Measurements from ENCODE around the gene TNIP2. TPM values are rescaled to one million over a fixed set of nuclear protein-coding genes. Genes with fewer than 3 reads are reported as not detected.

The TNIP2 gene
- total RNA-seq, 2 donors from 2014 or later = 80.9 to 89.3 TPM

DNA sequence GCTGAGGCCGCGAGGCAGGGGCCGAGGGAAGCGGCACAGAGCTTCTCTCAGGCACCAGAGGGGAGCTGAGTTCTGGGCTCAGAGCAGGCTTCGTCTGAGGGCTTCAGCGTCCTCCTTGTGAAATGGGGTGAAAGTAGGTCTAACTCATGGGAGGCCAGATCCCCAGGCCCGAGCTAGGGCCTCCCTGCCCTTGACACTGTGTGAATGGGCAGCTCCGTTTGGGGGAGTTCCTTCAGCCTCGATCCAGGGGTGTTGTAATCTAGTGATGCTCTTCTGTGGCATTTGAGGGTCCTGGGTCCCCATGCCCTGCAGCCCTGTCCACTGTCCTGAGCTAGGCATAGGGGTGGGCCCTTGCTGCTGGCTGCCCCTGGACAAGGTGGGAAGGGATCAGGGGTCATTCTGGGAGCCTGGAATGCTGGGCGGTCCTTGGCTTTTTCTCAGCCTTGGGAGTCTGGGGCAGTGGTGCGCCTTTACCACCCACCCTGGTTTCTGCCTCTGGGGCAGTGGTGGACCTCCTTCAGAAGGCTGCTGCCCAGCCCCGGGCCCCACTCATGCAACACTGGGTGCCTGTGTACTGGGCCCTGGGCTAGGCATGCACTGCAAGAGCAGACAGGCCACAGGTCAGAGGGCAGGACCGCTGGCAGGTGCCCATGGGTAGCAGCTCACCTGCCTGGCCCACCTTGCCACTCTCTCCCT, 40.9 kb upstream of the TNIP2 start:
- DNase-seq (ENCODE audit: low spot score) (no peak), ATAC-seq (no peak)
- no peak overlapping the region for H3K4me3 Mint-ChIP-seq
- no peaks in the 10 kb centered on the region for H3K9me3 Mint-ChIP-seq
- no peak overlapping the region for H3K27ac Mint-ChIP-seq
- H3K27me3 Mint-ChIP-seq = no peaks in the 10 kb centered on the region
- H3K36me3 Mint-ChIP-seq = no peaks in the 10 kb centered on the region
- peaks cover 13 to 30% of the 10 kb centered on the region in 2 donors for H3K4me1 Mint-ChIP-seq (ENCODE audit: low read depth in 2 of 2)

GRCh38 chr4:2795893-2796848, 40.0 kb upstream of the TNIP2 start:
- Mint-ChIP-seq H3K36me3 (no peaks in the 10 kb centered on the region), H3K4me1 (ENCODE audit: low read depth in 2 of 2) (peaks cover 13 to 32% of the 10 kb centered on the region in 2 donors), H3K4me3 (no peak overlapping the region), H3K27ac (no peak overlapping the region), H3K9me3 (no peaks in the 10 kb centered on the region), H3K27me3 (no peaks in the 10 kb centered on the region)
- ATAC-seq (no peak), DNase-seq (ENCODE audit: low spot score) (no peak)

GRCh38 chr4:2795300-2795892, 39.3 kb upstream of the TNIP2 start:
- Mint-ChIP-seq H3K9me3 (no peaks in the 10 kb centered on the region), H3K36me3 (no peaks in the 10 kb centered on the region), H3K4me1 (ENCODE audit: low read depth in 2 of 2) (peaks cover 13 to 32% of the 10 kb centered on the region in 2 donors), H3K27me3 (no peaks in the 10 kb centered on the region), H3K4me3 (no peak overlapping the region), H3K27ac (peak overlapping the region in 1 of 2 donors; percentile 56)
- ATAC-seq (no peak), DNase-seq (ENCODE audit: low spot score) (no peak)

DNA sequence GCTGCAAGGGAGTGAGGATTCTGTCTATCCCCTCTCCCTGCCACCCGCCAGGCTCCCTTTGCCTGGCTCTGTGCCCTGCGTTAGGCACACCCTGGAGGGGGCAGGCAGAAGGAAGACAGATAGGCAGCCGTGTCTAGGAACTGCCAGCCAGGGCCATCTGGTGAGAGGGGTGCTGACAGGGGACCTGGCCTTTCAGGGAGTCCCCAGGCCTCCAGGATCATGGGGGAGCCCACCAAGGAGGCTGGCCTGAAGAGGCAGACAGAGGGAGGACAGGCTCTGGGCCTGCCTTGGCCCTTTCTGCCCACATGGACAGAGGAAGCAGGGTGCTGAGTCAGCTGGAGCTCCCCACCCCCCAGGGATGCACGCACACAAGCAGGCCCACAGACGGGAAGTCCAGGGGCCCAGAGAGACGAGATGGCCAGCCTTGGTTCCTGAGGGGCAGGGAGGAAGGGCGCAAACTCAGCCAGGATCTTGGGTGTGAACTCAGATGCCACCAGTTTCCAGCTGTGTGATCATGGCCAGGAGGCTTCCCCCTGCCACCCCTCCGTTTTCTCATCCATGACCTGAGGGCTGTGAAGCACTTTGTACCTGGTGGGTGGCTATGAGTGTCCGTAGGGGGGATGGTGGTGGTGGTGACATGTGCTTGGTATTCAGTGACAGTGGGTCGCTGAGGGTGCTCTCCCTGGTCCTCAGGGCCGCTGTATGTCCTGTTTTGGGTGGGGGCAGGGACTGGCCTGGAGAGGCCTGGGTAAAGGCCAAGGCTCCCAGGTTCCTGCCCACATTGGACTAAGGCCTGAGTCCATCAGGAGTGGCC, 38.6 kb upstream of the TNIP2 start:
- no peak for ATAC-seq
- Mint-ChIP-seq H3K9me3 (no peaks in the 10 kb centered on the region), H3K27me3 (no peaks in the 10 kb centered on the region), H3K4me3 (peak overlapping the region; percentile 44), H3K4me1 (ENCODE audit: low read depth in 2 of 2) (peaks cover 13 to 30% of the 10 kb centered on the region in 2 donors), H3K36me3 (no peaks in the 10 kb centered on the region), H3K27ac (peak overlapping the region in 1 of 2 donors; percentile 56)
- no peak for DNase-seq (ENCODE audit: low spot score)

GRCh38 chr4:2793586-2794485, 37.7 kb upstream of the TNIP2 start:
- Mint-ChIP-seq H3K4me1 (ENCODE audit: low read depth in 2 of 2) (peaks cover 14 to 31% of the 10 kb centered on the region in 2 donors), H3K9me3 (no peaks in the 10 kb centered on the region)
- DNase-seq (ENCODE audit: low spot score) = peak; percentile 62

DNA sequence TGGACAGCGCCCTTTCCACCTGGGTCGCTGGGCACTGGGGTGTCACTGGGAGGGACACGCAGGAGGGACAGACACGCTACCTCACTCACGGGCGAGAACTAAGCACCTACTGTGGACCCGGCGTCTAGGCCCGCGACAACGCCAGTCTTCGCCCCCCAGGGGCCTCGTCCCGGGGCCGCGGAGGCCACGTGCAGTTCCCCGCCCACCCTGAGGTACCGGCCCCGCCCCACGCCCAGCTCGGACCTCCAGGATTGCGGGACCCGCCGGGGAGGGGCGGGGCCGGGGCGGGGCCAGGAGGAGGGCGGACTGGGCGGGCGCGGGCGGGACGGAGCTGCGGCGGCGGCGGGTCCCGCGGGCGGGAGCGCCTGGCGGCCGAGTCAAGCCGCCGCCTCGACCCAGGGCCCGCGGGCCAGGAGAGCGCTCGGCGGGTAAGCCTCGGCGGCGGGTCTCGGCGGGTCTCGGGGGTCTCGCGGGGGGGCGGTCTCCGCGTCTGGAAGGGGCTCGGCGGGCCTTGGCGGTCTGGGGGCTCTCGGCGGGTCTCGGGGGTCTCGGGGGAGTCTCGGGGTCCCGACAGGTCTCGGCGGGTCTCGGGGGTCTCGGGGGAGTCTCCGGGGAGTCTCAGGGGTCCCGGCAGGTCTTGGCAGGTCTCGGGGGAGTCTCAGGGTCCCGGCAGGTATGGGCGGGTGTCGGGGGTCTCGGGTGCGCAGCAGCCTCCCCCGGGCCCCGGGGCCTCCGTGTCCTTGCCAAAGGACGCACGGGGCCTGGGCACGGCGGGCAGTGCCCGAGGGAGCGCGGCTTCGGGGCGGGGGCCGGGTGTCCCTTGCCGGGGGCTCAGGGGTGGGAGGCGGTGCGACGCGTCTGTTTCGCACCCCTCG, 36.8 kb upstream of the TNIP2 start, which contains the start of gene SH3BP2:
Gene SH3BP2 (plus strand): TSS at position 375 of the 875 bp plus-strand sequence. CDS start 27,533 bp downstream, outside the sequence.
- no peaks in the 10 kb centered on the region for H3K36me3 Mint-ChIP-seq
- H3K4me3 Mint-ChIP-seq = peak within 1 kb of the TSS; percentile 65
- peak; percentile 81 to 88 for ATAC-seq
- peak within 1 kb of the TSS in 1 of 2 donors; percentile 56 for H3K27ac Mint-ChIP-seq
- peaks cover 7 to 26% of the 10 kb centered on the region in 2 donors for H3K4me1 Mint-ChIP-seq (ENCODE audit: low read depth in 2 of 2)
- DNase-seq (ENCODE audit: low spot score) = peak; percentile 80
- H3K9me3 Mint-ChIP-seq = no peaks in the 10 kb centered on the region
- no peaks in the 10 kb centered on the region for H3K27me3 Mint-ChIP-seq

More at GRCh38 chr4:2793586-2794485, 37.7 kb upstream of the TNIP2 start:
- H3K36me3 Mint-ChIP-seq = no peaks in the 10 kb centered on the region
- peak overlapping the region; percentile 65 for H3K4me3 Mint-ChIP-seq
- peak overlapping the region in 1 of 2 donors; percentile 56 for H3K27ac Mint-ChIP-seq
- ATAC-seq = peak; percentile 16 to 22
- H3K27me3 Mint-ChIP-seq = no peaks in the 10 kb centered on the region

GRCh38 chr4:2792396-2792710, 36.2 kb upstream of the TNIP2 start:
- Mint-ChIP-seq H3K27me3 (no peaks in the 10 kb centered on the region), H3K27ac (no peak overlapping the region), H3K4me1 (ENCODE audit: low read depth in 2 of 2) (peaks cover 9 to 27% of the 10 kb centered on the region in 2 donors), H3K4me3 (peak overlapping the region; percentile 25), H3K36me3 (no peaks in the 10 kb centered on the region), H3K9me3 (no peaks in the 10 kb centered on the region)
- DNase-seq (ENCODE audit: low spot score) (no peak), ATAC-seq (no peak)

GRCh38 chr4:2791518-2792395, 35.6 kb upstream of the TNIP2 start:
- peak overlapping the region; percentile 25 for H3K4me3 Mint-ChIP-seq
- no peaks in the 10 kb centered on the region for H3K9me3 Mint-ChIP-seq
- no peak for ATAC-seq
- no peaks in the 10 kb centered on the region for H3K27me3 Mint-ChIP-seq
- H3K4me1 Mint-ChIP-seq (ENCODE audit: low read depth in 2 of 2) = peaks cover 13 to 28% of the 10 kb centered on the region in 2 donors
- no peaks in the 10 kb centered on the region for H3K36me3 Mint-ChIP-seq
- DNase-seq (ENCODE audit: low spot score) = peak; percentile 48
- H3K27ac Mint-ChIP-seq = no peak overlapping the region

DNA sequence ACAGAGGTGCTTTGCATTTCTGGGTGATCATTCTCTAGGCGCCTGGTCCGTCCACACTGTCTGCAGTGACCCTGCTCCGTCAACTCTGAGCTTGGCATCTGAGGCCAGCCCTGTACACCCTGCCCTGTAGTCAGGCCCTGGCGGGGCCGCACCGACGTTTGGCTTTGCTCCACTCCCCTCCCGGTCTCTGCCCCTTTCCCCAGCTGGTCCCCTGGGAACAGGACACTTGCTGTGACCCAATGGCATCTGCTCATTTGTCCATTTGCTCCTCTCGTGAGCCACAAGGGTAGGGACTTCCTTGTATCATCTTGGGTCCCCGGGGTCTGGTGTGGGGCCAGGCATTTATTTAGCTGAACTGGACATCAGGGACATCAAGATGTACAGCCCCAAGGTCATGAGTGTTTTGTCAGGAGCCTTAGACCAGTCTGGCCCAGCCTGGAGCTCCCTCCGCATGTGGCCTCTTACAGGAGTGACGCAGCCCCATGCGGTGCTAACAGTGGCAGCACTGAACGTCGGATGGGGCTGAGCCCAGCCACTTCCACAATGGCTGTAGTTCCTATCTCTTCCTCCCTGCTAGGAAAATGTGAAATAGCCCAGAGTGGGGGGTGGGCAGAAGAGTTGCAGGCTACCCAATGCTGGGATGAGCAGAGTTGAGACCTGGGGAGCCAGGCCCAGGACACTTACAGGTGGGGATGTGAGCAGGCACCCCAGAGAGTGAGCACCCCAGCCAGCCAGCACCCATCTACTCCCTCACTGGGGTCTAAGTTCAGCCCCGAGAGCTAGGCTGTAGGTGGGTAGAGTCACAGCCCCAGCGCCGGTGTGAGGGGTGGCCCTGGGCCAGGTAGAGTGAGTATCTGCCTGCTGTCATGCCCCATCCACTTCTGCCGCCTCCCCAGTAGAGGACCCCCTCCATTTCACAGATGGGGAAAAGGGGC, 34.7 kb upstream of the TNIP2 start:
- no peak for ATAC-seq
- Mint-ChIP-seq H3K4me3 (no peak overlapping the region), H3K36me3 (no peaks in the 10 kb centered on the region), H3K4me1 (ENCODE audit: low read depth in 2 of 2) (peaks cover 13 to 28% of the 10 kb centered on the region in 2 donors), H3K9me3 (no peaks in the 10 kb centered on the region), H3K27me3 (no peaks in the 10 kb centered on the region), H3K27ac (no peak overlapping the region)
- peak; percentile 48 for DNase-seq (ENCODE audit: low spot score)

DNA sequence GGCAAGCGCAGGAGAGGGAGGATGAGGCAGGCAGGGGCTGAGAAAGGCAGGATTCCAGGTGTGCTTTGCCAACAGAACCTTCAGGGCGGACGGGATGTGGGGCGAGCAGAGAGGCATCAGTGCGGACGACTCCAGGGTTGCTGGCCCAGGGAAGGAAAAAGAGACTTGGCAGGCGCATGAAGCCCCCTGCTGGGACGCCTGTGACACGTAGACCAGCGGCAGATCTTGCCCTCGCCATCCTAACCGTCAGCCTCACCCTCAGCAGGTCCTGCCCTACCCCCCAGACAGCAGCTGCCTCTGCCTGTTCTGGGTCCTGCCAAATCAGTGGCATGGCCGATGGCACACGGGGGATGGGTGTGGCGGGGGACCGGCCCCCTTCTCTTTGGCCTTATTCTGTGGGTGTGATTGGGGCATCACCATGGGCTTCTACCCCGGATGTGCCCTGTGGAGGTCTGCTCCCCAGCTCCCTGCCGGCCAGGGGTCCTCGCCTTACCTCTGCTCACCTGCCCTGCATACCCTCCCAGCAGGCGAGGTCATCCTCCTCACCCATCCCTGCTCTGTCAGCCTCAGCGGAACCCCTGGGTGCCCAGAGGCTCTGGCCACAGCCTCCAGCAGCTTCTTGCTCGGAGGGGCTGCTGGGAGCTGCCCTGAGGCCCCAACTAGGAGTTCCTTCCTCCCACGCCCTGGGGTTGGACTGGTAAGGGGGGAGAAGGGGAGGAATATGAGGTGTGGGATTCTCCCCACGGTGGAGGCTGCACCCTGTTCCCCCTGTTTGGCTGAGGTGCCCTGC, 33.9 kb upstream of the TNIP2 start:
- peak overlapping the region in 1 of 2 donors; percentile 49 for H3K27ac Mint-ChIP-seq

More for the DNA sequence above, 33.9 kb upstream of the TNIP2 start:
- Mint-ChIP-seq H3K9me3 (no peaks in the 10 kb centered on the region), H3K27me3 (no peaks in the 10 kb centered on the region), H3K4me3 (no peak overlapping the region), H3K4me1 (ENCODE audit: low read depth in 2 of 2) (peaks cover 13 to 27% of the 10 kb centered on the region in 2 donors), H3K36me3 (no peaks in the 10 kb centered on the region)
- DNase-seq (ENCODE audit: low spot score) (peak; percentile 47), ATAC-seq (no peak)
